NB4 (cell line): Measurements from ENCODE around the gene METRNL.

Source experiments
- POLR2A ChIP-seq: IDR thresholded peaks from 2 replicates; pipeline ENCODE4 v1.6.1; 2011; ENCODE audit warnings: mild to moderate bottlenecking; ENCODE audit not compliant: insufficient read length; ENCODE audit errors: extremely low read depth
- TF ChIP-seq, protein P1 (sequence below): IDR thresholded peaks from one replicate; pipeline ENCODE4 v1.5.1; 2012; ENCODE audit warnings: low read depth, low read length

DNA sequence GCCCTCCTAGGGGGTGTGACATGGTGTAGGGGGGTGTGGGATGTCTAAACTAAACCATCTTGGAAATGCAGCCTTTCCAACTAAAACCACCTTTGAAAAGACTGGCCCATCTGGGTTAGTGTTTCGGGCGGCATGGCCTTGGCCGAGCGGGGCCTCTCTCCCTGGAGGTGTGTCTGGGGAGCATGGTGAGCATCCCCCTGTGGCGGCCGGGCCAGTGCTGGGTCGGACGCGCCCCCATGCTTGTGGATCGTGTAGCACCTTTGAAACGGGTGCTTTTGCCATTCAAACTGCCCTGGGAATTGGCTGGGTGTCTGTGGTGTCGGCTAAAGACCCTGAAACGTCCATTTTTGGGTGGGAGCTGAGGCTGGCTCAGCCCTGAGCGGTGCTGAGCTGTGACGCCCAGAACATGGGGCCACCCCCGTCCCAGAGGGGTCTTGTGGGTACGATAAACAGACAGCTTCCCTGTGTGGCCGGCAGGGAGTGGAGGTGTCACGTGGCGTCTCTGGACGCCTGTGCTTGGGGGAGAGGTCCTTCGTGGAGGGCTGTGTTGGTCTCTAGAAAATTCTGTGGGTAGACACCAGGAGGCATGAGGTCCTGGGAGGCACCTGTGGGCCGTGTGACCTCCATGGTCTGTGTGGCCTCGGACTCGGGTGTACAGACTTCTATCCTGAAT lies 6.3 kb downstream of the METRNL start:
- TF ChIP-seq, protein P1, sequence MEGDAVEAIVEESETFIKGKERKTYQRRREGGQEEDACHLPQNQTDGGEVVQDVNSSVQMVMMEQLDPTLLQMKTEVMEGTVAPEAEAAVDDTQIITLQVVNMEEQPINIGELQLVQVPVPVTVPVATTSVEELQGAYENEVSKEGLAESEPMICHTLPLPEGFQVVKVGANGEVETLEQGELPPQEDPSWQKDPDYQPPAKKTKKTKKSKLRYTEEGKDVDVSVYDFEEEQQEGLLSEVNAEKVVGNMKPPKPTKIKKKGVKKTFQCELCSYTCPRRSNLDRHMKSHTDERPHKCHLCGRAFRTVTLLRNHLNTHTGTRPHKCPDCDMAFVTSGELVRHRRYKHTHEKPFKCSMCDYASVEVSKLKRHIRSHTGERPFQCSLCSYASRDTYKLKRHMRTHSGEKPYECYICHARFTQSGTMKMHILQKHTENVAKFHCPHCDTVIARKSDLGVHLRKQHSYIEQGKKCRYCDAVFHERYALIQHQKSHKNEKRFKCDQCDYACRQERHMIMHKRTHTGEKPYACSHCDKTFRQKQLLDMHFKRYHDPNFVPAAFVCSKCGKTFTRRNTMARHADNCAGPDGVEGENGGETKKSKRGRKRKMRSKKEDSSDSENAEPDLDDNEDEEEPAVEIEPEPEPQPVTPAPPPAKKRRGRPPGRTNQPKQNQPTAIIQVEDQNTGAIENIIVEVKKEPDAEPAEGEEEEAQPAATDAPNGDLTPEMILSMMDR, result no peak
- no peak for TF ChIP-seq POLR2A
